ENCODE results near the gene COBL.

Gene COBL

GRCh38 chr7:50988988-50989387 is 327.6 kb downstream of the COBL start:
- TF ChIP-seq, protein P1, sequence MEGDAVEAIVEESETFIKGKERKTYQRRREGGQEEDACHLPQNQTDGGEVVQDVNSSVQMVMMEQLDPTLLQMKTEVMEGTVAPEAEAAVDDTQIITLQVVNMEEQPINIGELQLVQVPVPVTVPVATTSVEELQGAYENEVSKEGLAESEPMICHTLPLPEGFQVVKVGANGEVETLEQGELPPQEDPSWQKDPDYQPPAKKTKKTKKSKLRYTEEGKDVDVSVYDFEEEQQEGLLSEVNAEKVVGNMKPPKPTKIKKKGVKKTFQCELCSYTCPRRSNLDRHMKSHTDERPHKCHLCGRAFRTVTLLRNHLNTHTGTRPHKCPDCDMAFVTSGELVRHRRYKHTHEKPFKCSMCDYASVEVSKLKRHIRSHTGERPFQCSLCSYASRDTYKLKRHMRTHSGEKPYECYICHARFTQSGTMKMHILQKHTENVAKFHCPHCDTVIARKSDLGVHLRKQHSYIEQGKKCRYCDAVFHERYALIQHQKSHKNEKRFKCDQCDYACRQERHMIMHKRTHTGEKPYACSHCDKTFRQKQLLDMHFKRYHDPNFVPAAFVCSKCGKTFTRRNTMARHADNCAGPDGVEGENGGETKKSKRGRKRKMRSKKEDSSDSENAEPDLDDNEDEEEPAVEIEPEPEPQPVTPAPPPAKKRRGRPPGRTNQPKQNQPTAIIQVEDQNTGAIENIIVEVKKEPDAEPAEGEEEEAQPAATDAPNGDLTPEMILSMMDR (IDR thresholded peaks at IDR 0.05; ENCODE audit: extremely low read depth, insufficient read depth, missing control alignments), result no peak
- in situ Hi-C loops (cut with MboI; ENCODE audit: low pct_unique_long_range_greater_than_20kb, low sequenced_read_pairs, unreplicated experiment), result no loop called here
- DNase-seq (ENCODE audit: low spot score), result no peak

DNA sequence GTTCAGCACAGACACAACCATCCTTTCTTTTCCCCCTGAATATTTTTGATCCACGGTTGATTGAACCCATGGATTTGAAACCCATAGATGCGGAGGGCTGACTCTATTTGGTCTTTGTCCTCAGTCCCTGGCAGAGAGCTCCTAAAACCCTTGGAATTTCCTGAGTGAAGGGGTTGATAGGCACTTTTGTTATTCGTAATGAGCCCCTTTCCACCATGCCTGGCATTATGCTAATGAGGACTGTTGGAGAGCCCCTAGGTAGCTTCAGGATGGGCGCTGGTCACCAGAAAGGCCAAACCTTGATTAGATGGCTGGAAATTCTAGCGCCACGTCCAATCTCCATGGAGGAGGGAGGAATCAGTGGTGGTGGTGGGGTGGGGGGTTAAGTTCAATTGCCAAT is 328.1 kb downstream of the COBL start:
- in situ Hi-C loops (cut with MboI; ENCODE audit: low pct_unique_long_range_greater_than_20kb, low sequenced_read_pairs, unreplicated experiment), result no loop called here
- no peak for DNase-seq (ENCODE audit: low spot score)
- TF ChIP-seq, protein P1 (IDR thresholded peaks at IDR 0.05; ENCODE audit: extremely low read depth, insufficient read depth, missing control alignments), result no peak

- DNase-seq (ENCODE audit: low spot score), result no peak
- in situ Hi-C loops (cut with MboI; ENCODE audit: low pct_unique_long_range_greater_than_20kb, low sequenced_read_pairs, unreplicated experiment), result no loop called here
- TF ChIP-seq, protein P1 (IDR thresholded peaks at IDR 0.05; ENCODE audit: extremely low read depth, insufficient read depth, missing control alignments), result no peak
Observed at GRCh38 chr7:50985096-50985495, 331.5 kb downstream of the COBL start.

DNA sequence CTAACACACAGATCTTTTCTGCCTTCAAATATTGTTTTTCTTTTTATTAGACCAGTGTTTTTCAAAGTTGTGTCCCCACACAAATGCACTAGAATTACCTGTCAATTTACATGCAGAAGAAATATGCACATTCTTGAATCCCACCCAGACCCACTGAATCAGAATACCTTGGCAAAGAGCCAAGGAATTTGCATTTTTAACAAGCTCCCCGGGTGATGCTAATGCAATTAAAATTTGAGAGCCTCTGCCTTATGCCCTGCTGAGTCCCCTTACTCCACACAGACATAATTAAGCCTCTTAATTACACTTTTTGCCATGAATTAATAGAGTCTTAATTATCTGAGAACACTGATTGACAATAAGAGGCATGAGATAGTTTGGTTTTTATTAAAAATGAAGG is 332.8 kb downstream of the COBL start:
- TF ChIP-seq, protein P1 (IDR thresholded peaks at IDR 0.05; ENCODE audit: extremely low read depth, insufficient read depth, missing control alignments), result no peak
- in situ Hi-C loops (cut with MboI; ENCODE audit: low pct_unique_long_range_greater_than_20kb, low sequenced_read_pairs, unreplicated experiment), result no loop called here
- DNase-seq (ENCODE audit: low spot score), result no peak

GRCh38 chr7:50982626-50983025 is 334.0 kb downstream of the COBL start:
- DNase-seq (ENCODE audit: low spot score), result no peak
- TF ChIP-seq, protein P1 (IDR thresholded peaks at IDR 0.05; ENCODE audit: extremely low read depth, insufficient read depth, missing control alignments), result no peak
- in situ Hi-C loops (cut with MboI; ENCODE audit: low pct_unique_long_range_greater_than_20kb, low sequenced_read_pairs, unreplicated experiment), result no loop called here

- no peak for DNase-seq (ENCODE audit: low spot score)
- in situ Hi-C loops (cut with MboI; ENCODE audit: low pct_unique_long_range_greater_than_20kb, low sequenced_read_pairs, unreplicated experiment), result no loop called here
- TF ChIP-seq, protein P1 (IDR thresholded peaks at IDR 0.05; ENCODE audit: extremely low read depth, insufficient read depth, missing control alignments), result no peak
Observed at GRCh38 chr7:50981743-50982142, 334.9 kb downstream of the COBL start.

DNA sequence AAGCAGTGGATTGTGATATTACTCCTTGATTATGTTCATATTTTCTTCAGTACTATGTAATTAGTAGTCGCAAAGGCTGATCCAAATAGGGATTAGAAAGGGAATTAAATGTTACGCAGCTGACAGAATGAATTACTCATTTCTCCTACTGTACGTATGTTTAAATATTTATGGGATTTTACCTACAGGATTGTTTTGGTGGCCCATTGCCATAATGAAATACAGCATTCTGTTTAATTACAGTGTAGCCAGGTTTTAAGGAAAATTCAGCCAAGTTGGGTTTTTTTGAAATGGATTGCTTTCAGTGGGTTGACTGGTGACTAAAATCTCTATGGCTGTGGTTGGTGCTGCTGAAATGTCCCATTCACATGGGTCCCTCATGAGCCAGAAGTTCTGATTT is 336.2 kb downstream of the COBL start:
- TF ChIP-seq, protein P1 (IDR thresholded peaks at IDR 0.05; ENCODE audit: extremely low read depth, insufficient read depth, missing control alignments), result no peak
- no peak for DNase-seq (ENCODE audit: low spot score)
- in situ Hi-C loops (cut with MboI; ENCODE audit: low pct_unique_long_range_greater_than_20kb, low sequenced_read_pairs, unreplicated experiment), result no loop called here
